ENCODE data around the gene BAIAP2L1. TPM values are rescaled to one million over a fixed set of nuclear protein-coding genes. Genes with fewer than 3 reads are reported as not detected.

BAIAP2L1 gene
- polyA plus RNA-seq, 1 donor (not counting 4 experiments of a cell fraction or from before 2014, with no cell fraction given) = 41.7 TPM

DNA sequence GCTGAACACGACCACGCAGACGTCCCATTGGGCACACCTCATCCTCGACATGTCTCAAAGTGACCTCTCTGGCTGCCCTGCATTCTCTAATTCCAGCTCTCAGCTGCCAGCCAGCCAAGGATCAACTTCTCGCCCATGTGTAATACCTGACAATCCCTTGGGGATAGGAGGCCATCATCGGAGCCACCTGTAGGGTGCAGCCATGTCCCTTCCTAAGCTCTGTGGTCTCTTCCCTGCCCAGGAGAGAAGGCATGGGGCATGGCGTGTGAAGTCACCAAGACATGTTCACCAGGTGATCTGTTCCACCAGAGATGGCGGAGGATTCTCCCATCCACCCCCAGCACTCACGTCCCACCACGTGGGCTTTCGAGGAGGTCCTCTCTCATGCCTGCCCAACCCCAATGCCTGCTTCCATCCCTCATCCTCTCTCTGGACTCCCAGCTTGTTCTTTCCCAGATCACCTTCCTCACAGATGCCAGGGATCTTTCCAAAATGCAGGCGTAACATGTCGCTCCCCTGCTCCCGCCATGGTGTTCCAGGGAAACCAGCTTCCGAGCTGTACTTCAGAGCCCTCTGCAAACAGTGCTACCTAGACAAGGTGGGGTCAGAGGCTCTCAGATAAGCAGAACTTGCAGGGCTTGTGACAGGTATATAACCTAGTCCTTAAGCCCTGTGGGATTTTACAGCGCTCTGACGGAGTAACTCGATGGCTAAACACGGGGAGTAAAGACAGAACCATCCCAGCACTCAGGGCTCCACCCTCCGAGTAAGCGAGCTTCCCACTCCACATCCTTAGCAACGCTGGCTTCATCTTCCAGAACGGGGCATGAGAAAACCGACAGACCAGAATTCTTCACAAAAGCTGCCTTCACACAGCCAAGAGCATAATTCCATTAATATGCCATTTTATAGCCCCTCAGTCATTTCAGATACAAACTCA lies 78.3 kb downstream of the BAIAP2L1 start:
- no peak for FAIRE-seq
- Histone ChIP-seq H3K9ac (ENCODE audit: control insufficient read depth, extremely low read depth, insufficient read depth, low read length) (no peak overlapping the region), H3K27me3 (ENCODE audit: control insufficient read depth, extremely low read depth, insufficient read depth, low read length) (no peaks in the 10 kb centered on the region), H3K4me1 (ENCODE audit: control insufficient read depth, extremely low read depth, insufficient read depth, low read length) (peaks cover 5% of the 10 kb centered on the region), H3K27ac (ENCODE audit: control insufficient read depth, insufficient read depth, low read length) (no peak overlapping the region), H2AFZ (ENCODE audit: control insufficient read depth, low read length) (no peak overlapping the region), H3K4me3 (ENCODE audit: control insufficient read depth in 2 of 3, extremely low read depth in 1 of 3, insufficient read depth in 2 of 3, low read depth in 1 of 3, low read length in 3 of 3) (no peak overlapping the region), H3K36me3 (ENCODE audit: control insufficient read depth in 2 of 2, extremely low read depth in 1 of 2, insufficient read depth in 2 of 2, low read length in 2 of 2) (peaks cover 6 to 9% of the 10 kb centered on the region in 2 experiments), H3K9me3 (ENCODE audit: control insufficient read depth, low read depth, low read length) (no peaks in the 10 kb centered on the region), H3K79me2 (ENCODE audit: control insufficient read depth, insufficient read depth, low read length) (peaks cover 56% of the 10 kb centered on the region), H3K4me2 (ENCODE audit: control insufficient read depth, extremely low read depth, insufficient read depth, low read depth, low read length) (no peak overlapping the region), H3K9me1 (ENCODE audit: control insufficient read depth, extremely low read depth, insufficient read depth, low read length) (peaks cover 6% of the 10 kb centered on the region), H4K20me1 (ENCODE audit: control insufficient read depth, extremely low read depth, insufficient read depth, low read length) (peaks cover 8% of the 10 kb centered on the region)
- dilution Hi-C loops (cut with MboI; ENCODE audit: extremely low pct_ligation_motif_present, low sequenced_read_pairs) = no loop called here
- TF ChIP-seq, protein P1, sequence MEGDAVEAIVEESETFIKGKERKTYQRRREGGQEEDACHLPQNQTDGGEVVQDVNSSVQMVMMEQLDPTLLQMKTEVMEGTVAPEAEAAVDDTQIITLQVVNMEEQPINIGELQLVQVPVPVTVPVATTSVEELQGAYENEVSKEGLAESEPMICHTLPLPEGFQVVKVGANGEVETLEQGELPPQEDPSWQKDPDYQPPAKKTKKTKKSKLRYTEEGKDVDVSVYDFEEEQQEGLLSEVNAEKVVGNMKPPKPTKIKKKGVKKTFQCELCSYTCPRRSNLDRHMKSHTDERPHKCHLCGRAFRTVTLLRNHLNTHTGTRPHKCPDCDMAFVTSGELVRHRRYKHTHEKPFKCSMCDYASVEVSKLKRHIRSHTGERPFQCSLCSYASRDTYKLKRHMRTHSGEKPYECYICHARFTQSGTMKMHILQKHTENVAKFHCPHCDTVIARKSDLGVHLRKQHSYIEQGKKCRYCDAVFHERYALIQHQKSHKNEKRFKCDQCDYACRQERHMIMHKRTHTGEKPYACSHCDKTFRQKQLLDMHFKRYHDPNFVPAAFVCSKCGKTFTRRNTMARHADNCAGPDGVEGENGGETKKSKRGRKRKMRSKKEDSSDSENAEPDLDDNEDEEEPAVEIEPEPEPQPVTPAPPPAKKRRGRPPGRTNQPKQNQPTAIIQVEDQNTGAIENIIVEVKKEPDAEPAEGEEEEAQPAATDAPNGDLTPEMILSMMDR (optimal IDR thresholded peaks at IDR 0.05 in 1 of 3, IDR thresholded peaks at IDR 0.05 in 1 of 3, conservative IDR thresholded peaks at IDR 0.05 in 1 of 3; ENCODE audit: extremely low read depth in 1 of 3, insufficient read depth in 2 of 3, low read length in 3 of 3) = peak in 1 of 3 experiments; percentile 8
- TF ChIP-seq EZH2 (IDR thresholded peaks at IDR 0.05; ENCODE audit: low read length) = no peak
- no peak for DNase-seq (ENCODE audit: low read depth, low spot score)

DNA sequence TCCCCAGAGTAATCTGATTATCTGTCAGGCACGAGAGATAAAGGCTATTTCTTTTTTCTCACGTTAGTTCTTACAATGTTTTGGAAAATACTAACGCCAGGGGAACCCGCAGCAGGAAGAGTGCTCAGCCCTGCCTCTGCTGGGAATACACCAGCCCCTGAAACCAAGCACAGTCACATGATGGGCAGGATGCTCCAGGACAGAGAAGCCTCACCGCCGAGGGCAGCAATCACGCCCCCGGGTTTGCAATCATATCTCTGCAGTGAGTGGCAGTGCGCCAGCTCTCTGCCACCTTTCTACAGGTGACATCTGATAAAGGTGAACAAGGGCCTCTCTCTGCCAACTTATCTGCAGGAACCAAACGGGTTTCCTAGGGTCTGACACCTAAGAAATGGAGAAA lies 79.6 kb downstream of the BAIAP2L1 start:
- dilution Hi-C loops (cut with MboI; ENCODE audit: extremely low pct_ligation_motif_present, low sequenced_read_pairs) = no loop called here
- Histone ChIP-seq H3K36me3 (ENCODE audit: control insufficient read depth in 2 of 2, extremely low read depth in 1 of 2, insufficient read depth in 2 of 2, low read length in 2 of 2) (peaks cover 6 to 16% of the 10 kb centered on the region in 2 experiments), H3K79me2 (ENCODE audit: control insufficient read depth, insufficient read depth, low read length) (peaks cover 52% of the 10 kb centered on the region), H3K27ac (ENCODE audit: control insufficient read depth, insufficient read depth, low read length) (no peak overlapping the region), H3K9me3 (ENCODE audit: control insufficient read depth, low read depth, low read length) (no peaks in the 10 kb centered on the region), H3K9ac (ENCODE audit: control insufficient read depth, extremely low read depth, insufficient read depth, low read length) (no peak overlapping the region), H4K20me1 (ENCODE audit: control insufficient read depth, extremely low read depth, insufficient read depth, low read length) (peaks cover 8% of the 10 kb centered on the region), H3K4me1 (ENCODE audit: control insufficient read depth, extremely low read depth, insufficient read depth, low read length) (no peaks in the 10 kb centered on the region), H3K4me2 (ENCODE audit: control insufficient read depth, extremely low read depth, insufficient read depth, low read depth, low read length) (no peak overlapping the region), H3K4me3 (ENCODE audit: control insufficient read depth in 2 of 3, extremely low read depth in 1 of 3, insufficient read depth in 2 of 3, low read depth in 1 of 3, low read length in 3 of 3) (no peak overlapping the region), H2AFZ (ENCODE audit: control insufficient read depth, low read length) (no peak overlapping the region), H3K9me1 (ENCODE audit: control insufficient read depth, extremely low read depth, insufficient read depth, low read length) (peaks cover 6% of the 10 kb centered on the region), H3K27me3 (ENCODE audit: control insufficient read depth, extremely low read depth, insufficient read depth, low read length) (no peaks in the 10 kb centered on the region)
- no peak for FAIRE-seq
- DNase-seq (ENCODE audit: low read depth, low spot score) = no peak
- TF ChIP-seq, protein P1 (optimal IDR thresholded peaks at IDR 0.05 in 1 of 3, IDR thresholded peaks at IDR 0.05 in 1 of 3, conservative IDR thresholded peaks at IDR 0.05 in 1 of 3; ENCODE audit: extremely low read depth in 1 of 3, insufficient read depth in 2 of 3, low read length in 3 of 3) = no peak
- TF ChIP-seq EZH2 (IDR thresholded peaks at IDR 0.05; ENCODE audit: low read length) = no peak

Measured in keratinocyte (primary cell).